DMS53 (cell line): Measurements from ENCODE around the gene MED4.

ENCODE experiments used
- DNase-seq: peaks from one replicate; lab custom pipeline; 2025; lab: John Stamatoyannopoulos, UW

MED4 gene

DNA sequence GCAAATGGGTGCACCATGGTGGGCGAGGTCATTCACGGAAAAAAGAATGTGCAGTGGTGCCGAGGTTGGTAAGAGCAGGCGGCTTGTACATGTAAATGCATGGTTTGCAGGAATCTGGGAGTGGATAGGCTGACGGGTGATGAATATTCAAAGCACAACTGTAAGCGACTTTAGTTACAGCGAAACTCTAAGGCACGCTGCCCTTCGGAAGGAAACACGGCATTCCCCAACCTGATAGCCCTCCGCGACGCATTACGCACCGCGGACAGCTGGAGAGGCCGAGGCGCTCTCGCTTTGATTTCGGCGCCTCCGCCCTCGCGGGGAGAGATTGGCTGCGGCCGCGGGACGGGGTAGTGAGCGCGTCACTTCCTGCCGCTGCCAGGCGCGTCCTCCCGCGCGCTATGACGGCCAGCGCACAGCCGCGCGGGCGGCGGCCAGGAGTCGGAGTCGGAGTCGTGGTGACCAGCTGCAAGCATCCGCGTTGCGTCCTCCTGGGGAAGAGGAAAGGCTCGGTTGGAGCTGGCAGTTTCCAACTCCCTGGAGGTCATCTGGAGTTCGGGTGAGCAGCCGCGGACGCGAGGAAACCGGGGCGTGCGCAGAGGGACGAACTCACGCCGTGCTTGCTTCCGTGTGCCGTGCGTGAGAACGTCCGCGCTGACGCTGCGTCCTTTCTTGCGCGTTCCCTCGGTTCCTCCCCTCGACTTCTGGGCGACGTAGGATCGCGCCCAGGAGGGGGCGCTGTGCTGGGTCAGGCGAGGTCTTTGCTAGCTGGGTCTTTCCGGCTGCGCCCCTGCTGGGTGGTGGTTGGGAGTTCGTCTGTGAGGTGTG is 57.3 kb downstream of the MED4 start, which contains the start of gene NUDT15:
TSS of gene NUDT15 (plus strand) at position 381 of the 828 bp plus-strand sequence. CDS start at position 402, 21 bp downstream.
- peak; percentile 97 for DNase-seq

DNA sequence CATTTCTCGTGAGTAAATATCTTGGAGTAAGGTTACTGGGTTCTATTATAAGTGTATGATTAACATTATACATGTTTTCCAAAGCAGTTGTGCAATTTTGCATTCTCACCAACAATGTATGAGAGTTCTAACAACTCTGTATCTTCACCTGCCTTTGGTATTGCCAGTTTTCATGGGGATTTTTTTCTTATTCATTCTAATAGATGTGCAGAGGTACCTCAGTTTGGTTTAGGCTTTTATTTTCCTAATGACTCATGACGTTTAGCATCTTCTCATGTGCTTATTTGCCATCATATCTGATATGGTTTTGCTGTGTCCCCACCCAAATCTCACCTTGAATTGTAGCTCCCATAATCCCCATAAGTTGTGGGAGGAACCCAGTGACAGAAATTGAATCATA is 65.0 kb downstream of the MED4 start:
- no peak for DNase-seq

DNA sequence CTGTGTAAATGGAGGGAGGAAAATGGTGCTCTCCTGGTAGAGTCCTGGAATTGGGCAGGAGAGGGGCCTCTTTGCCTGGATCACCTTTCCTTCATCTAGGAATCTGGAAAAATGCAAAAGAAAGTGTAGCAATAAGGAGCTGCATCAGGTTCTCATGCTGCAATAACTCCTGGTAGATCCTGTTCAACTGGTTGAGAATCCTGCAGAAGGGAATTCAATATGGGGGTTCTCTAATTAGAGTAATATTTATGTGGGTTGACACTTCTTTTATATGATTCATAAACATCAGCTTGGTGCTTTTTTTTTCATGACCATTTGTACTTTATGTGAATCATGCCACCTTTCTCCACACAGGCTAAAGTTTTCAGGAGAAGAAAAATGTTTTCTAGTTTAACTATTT is 66.8 kb downstream of the MED4 start:
- no peak for DNase-seq
